Left lung (tissue), 10 donors: Measurements from ENCODE around the gene NECTIN1. TPM values are rescaled to one million over a fixed set of nuclear protein-coding genes. Genes with fewer than 3 reads are reported as not detected.

Experiments used
- ATAC-seq: fragments of 200-7000 bp; cut with Tn5 transposase; one replicate; pipeline ENCODE4 v1.9.1; 2020; ENCODE audit warnings: moderate library complexity
- DNase-seq, 4 donors: peaks; one replicate each; pipeline ENCODE4 v3.0.0-alpha.2; 2013 to 2020
- H3K27ac ChIP-seq, 2 donors: fragments of 200-600 bp; sonication (generic) in 1 of 2; one replicate each; pipeline versions ENCODE4 v1.5.0 to v1.8.0; 2020 to 2021
- H3K27me3 ChIP-seq, 2 donors: fragments of 200-600 bp; sonication (generic) in 1 of 2; one replicate each; pipeline versions ENCODE4 v1.5.0 to v1.8.0; 2020 to 2021
- H3K36me3 ChIP-seq, 2 donors: fragments of 200-600 bp; sonication (generic) in 1 of 2; one replicate each; pipeline versions ENCODE4 v1.5.0 to v1.8.0; 2020 to 2021
- H3K4me1 ChIP-seq, 2 donors: fragments of 200-600 bp; one replicate each; pipeline ENCODE4 v1.8.0; 2021
- H3K4me3 ChIP-seq, 2 donors: fragments of 200-600 bp; sonication (generic) in 1 of 2; one replicate each; pipeline versions ENCODE4 v1.5.0 to v1.8.0; 2020 to 2021; ENCODE audit warnings: mild to moderate bottlenecking in 1 of 2
- H3K9me3 ChIP-seq, 2 donors: fragments of 200-600 bp; sonication (generic) in 1 of 2; one replicate each; pipeline versions ENCODE4 v1.5.0 to v1.8.0; 2020 to 2021
- intact Hi-C, 2 donors: fragments of 100-400 bp; cut with DNase I; formaldehyde crosslinking; loops; one replicate each; pipeline versions ENCODE4 v1.11.2 to v1.14.2; 2022
- polyA plus RNA-seq, 6 donors: library from polyadenylated mRNA; unstranded; fragments of 120-200 nt; gene quantifications; one replicate each; pipeline ENCODE4 v1.2.1, GENCODE V29; 2013; ENCODE audit not compliant: insufficient read length in 6 of 6
- total RNA-seq, 2 donors: library from RNA; stranded (reverse); fragmentation: NEBNext Ultra II Directional; extraction: Animal tissue kit (Norgen Biotek cat#: 25700); gene quantifications; one replicate each; pipeline ENCODE4 v1.2.1, GENCODE V29; 2021
- TF ChIP-seq, protein P1 (sequence below), 2 donors: fragments of 200-600 bp; sonication (generic) in 1 of 2; IDR thresholded peaks; one replicate each; pipeline versions ENCODE4 v1.5.0 to v1.8.0; 2021; ENCODE audit warnings: antibody characterized with exemption in 2 of 2
- donor health status: DM: no; HTN: yes; CAD: no.
- donor health status: DM: no; HTN: no; CAD: no.

NECTIN1 gene
- total and polyA plus RNA-seq, 8 donors = 13.0 to 21.1 (median 15.9) TPM

DNA sequence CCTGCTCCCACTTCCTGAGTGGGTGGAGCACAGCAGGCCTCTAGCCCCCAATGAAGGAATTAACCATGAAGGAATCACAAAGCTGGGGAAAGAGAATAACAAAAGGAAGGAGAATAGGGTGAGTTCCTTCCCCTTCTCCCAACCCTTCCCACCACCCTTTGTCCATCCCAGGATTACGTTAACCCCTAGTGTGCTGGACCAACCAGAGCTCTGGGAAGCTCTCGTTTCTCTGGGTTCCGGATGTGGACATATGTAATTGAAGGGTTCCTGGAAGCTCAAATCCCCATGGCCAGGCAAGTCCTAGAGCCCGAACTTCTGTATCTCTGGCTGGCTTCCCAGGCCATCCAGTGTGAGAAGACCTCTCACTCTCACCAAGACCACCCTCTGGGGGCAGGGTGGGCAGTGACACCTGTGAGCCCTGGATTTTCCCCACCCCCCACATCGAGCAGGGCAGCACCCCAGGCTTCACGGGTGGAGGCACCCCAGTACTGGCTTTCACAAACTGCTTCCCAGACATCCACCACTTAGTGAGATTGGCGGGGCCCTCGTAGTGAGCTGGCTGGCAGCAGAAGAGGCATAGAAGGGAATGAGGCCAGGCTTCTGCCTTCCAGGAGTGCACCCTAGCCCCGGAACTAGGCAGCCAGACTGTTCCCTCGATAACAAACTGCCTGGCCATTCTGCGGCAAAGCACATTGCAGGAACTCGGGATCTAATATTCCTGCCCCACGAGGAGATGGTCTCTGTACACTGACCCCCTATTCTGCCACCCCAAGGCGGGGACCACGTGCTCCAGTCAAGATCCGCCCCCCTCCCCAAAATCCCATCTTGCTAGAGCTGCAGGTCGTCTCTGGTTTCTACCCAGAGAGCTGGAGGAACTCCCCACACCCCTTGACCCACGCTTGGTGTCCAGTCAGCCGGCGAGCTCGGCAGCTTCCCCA is 2.1 kb downstream of the NECTIN1 start:
- Histone ChIP-seq H3K27ac (no peak overlapping the region), H3K9me3 (no peaks in the 10 kb centered on the region), H3K4me3 (peak overlapping the region; percentile 69 to 78), H3K4me1 (peaks cover 16 to 30% of the 10 kb centered on the region in 2 donors), H3K36me3 (no peaks in the 10 kb centered on the region), H3K27me3 (peaks cover 0 to 13% of the 10 kb centered on the region in 2 donors)
- no peak for ATAC-seq
- DNase-seq = peak in 1 of 4 donors; percentile 22
- TF ChIP-seq, protein P1, sequence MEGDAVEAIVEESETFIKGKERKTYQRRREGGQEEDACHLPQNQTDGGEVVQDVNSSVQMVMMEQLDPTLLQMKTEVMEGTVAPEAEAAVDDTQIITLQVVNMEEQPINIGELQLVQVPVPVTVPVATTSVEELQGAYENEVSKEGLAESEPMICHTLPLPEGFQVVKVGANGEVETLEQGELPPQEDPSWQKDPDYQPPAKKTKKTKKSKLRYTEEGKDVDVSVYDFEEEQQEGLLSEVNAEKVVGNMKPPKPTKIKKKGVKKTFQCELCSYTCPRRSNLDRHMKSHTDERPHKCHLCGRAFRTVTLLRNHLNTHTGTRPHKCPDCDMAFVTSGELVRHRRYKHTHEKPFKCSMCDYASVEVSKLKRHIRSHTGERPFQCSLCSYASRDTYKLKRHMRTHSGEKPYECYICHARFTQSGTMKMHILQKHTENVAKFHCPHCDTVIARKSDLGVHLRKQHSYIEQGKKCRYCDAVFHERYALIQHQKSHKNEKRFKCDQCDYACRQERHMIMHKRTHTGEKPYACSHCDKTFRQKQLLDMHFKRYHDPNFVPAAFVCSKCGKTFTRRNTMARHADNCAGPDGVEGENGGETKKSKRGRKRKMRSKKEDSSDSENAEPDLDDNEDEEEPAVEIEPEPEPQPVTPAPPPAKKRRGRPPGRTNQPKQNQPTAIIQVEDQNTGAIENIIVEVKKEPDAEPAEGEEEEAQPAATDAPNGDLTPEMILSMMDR (IDR thresholded peaks at IDR 0.05) = no peak
- intact Hi-C loops = loop anchor here in 1 of 2 donors (5.0 kb wide), 1 partner anchor 245 kb away; no protein-coding TSS in a partner anchor

DNA sequence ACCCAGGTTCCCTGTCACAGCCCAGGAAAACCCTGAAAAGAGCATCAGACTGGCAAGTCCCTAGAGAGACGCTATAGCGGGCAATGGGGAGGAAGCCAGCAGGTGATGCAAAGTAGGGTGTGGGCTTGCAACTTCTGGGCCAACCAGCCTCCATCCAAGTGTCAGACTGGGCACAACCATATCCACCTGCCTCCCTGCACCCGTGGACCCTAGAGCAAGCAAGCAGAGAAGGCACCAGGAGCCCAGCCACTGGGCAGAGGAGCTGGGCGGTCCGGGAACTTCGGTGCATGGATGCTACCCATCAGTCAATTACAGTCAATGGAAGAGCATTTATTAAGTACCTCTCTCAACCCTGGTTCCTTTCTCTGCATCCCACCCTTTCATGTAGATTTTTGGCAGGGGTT is 2.8 kb downstream of the NECTIN1 start:
- DNase-seq = peak in 1 of 4 donors; percentile 33
- TF ChIP-seq, protein P1 (IDR thresholded peaks at IDR 0.05) = no peak
- intact Hi-C loops = loop anchor here in 1 of 2 donors (5.0 kb wide), 1 partner anchor 244 kb away; no protein-coding TSS in a partner anchor

DNA sequence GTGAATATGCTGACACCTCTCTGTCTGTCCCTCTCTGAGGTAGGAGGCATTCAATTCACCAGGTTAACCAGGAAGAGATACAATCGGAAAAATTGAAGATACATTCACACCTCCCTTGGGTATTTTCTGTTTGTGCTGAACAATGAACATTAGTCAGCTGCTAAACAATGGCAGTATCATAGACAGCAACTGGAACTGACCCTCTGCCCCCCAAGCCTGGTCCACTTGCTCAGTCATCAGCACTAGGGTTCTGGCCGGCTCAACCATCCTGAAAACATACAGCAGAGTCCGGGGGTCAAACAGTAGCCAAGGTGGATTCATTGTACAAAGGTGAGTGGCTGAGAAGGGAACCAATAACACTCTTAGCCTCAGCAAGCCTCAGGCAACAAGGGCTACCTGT is 4.0 kb downstream of the NECTIN1 start:
- Histone ChIP-seq H3K27ac (no peak overlapping the region), H3K9me3 (no peaks in the 10 kb centered on the region), H3K36me3 (peaks cover 0 to 5% of the 10 kb centered on the region in 2 donors), H3K27me3 (peaks cover 0 to 13% of the 10 kb centered on the region in 2 donors), H3K4me1 (peaks cover 16 to 30% of the 10 kb centered on the region in 2 donors), H3K4me3 (no peak overlapping the region)
- TF ChIP-seq, protein P1 (IDR thresholded peaks at IDR 0.05) = no peak
- DNase-seq (no peak), ATAC-seq (no peak)
- intact Hi-C loops = loop anchor here in 1 of 2 donors (5.0 kb wide), 1 partner anchor 243 kb away; no protein-coding TSS in a partner anchor

More for the DNA sequence above, 2.8 kb downstream of the NECTIN1 start:
- H3K36me3 ChIP-seq = no peaks in the 10 kb centered on the region
- H3K9me3 ChIP-seq = no peaks in the 10 kb centered on the region
- ATAC-seq = no peak
- H3K4me3 ChIP-seq = no peak overlapping the region
- H3K4me1 ChIP-seq = peaks cover 16 to 30% of the 10 kb centered on the region in 2 donors
- H3K27ac ChIP-seq = no peak overlapping the region
- peaks cover 0 to 13% of the 10 kb centered on the region in 2 donors for H3K27me3 ChIP-seq

DNA sequence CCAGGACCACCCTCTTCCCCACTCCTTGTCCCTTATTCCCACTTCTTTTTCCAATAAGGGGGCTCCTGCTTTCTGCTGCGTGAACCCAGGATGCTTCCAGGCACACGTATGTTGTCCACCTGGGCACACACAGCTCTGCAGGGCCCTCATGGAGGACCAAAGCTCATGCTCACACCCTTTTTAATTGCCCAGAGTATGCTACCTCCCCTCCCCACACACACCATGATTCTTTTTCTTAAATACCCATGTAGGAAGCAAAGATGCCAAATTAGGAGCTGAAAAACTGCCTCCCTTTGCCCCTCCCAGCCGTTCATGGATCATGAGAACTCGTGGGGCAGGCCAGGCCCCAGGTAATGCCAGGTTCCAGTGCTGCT is 5.1 kb downstream of the NECTIN1 start:
- Histone ChIP-seq H3K4me1 (peaks cover 12 to 27% of the 10 kb centered on the region in 2 donors), H3K9me3 (no peaks in the 10 kb centered on the region), H3K4me3 (no peak overlapping the region), H3K36me3 (peaks cover 0 to 5% of the 10 kb centered on the region in 2 donors), H3K27me3 (peaks cover 0 to 13% of the 10 kb centered on the region in 2 donors), H3K27ac (no peak overlapping the region)
- intact Hi-C loops = no loop called here
- no peak for ATAC-seq
- TF ChIP-seq, protein P1 (IDR thresholded peaks at IDR 0.05) = no peak
- DNase-seq = no peak
